HepG2 (cell line): Measurements from ENCODE around the gene ASCC3.

ENCODE experiments used
- CTCF ChIP-seq: sonication (generic); formaldehyde crosslinking; IDR thresholded peaks from 2 replicates; pipeline ENCODE4 v1.5.0; 2020; ENCODE audit warnings: mild to moderate bottlenecking, missing genetic modification reagents, moderate library complexity
- EZH2 ChIP-seq: conservative IDR thresholded peaks from 2 replicates; pipeline ENCODE4 v1.6.1; 2012; ENCODE audit warnings: mild to moderate bottlenecking, low read depth, low read length, moderate library complexity
- FOXA3 ChIP-seq: IDR thresholded peaks from 2 replicates; pipeline ENCODE4 v1.6.1; 2016; ENCODE audit warnings: missing genetic modification reagents, missing compliant biosample characterization
- HCFC1 ChIP-seq: fragments of 150-350 bp; IDR thresholded peaks from 2 replicates; pipeline ENCODE4 v1.6.1; 2014; ENCODE audit warnings: low read depth, low read length
- KDM1A ChIP-seq: IDR thresholded peaks from 2 replicates; pipeline ENCODE4 v1.6.1; 2016; ENCODE audit warnings: missing compliant biosample characterization
- POLR2A ChIP-seq, 2 experiments: IDR thresholded peaks; 2 replicates each; pipeline ENCODE4 v1.6.1; 2011; ENCODE audit warnings: low read depth in 2 of 2, low read length in 2 of 2, mild to moderate bottlenecking in 1 of 2, moderate library complexity in 1 of 2; ENCODE audit not compliant: insufficient read depth in 1 of 2
- SIN3A ChIP-seq: IDR thresholded peaks from 2 replicates; pipeline ENCODE4 v1.6.1; 2011; ENCODE audit warnings: low read depth, mild to moderate bottlenecking, control low read depth, low read length, borderline replicate concordance
- ZNF136 ChIP-seq: sonication (generic); formaldehyde crosslinking; IDR thresholded peaks from 2 replicates; pipeline ENCODE4 v1.8.1; 2022; ENCODE audit warnings: low read depth, mild to moderate bottlenecking, moderate library complexity, missing genetic modification reagents
- ZNF546 ChIP-seq: sonication (generic); formaldehyde crosslinking; conservative IDR thresholded peaks from 2 replicates; pipeline ENCODE4 v1.8.1; 2023; ENCODE audit warnings: mild to moderate bottlenecking, missing genetic modification reagents
- ZNF670 ChIP-seq: sonication (generic); formaldehyde crosslinking; IDR thresholded peaks from 2 replicates; pipeline ENCODE4 v1.8.0; 2022; ENCODE audit warnings: mild to moderate bottlenecking, missing genetic modification reagents, borderline replicate concordance
- ZNF766 ChIP-seq: sonication (generic); formaldehyde crosslinking; IDR thresholded peaks from 2 replicates; pipeline ENCODE4 v1.5.0; 2020; ENCODE audit warnings: missing genetic modification reagents, borderline replicate concordance

DNA sequence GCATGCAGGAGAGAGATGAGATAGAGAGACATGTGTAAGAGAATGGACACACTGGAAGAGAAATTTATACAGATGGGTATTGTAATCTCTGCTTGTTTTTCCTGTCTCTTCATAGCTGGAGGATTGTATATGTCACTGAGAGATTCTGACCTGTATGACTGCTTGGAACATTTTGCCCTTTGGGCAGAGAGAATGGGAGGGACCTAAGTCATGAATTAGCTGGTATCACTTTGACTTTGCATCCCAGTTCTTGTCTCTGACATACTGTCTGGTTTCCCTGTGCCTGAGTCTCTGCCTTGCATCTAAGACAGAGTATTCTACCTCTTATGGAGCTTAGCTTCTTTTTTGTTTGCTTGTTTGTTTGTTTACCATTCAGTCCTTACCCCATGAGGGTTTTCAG is 37.0 kb upstream of the ASCC3 start:
- TF ChIP-seq KDM1A (CRISPR knock-in tag) (no peak), CTCF (CRISPR knock-in tag) (no peak), EZH2 (no peak), POLR2A (IDR thresholded peaks at IDR 0.05; ENCODE audit: insufficient read depth in 1 of 2, low read depth in 2 of 2, low read length in 2 of 2) (no peak), FOXA3 (CRISPR knock-in tag) (no peak), HCFC1 (no peak), ZNF546 (CRISPR knock-in tag) (no peak), SIN3A (no peak), ZNF766 (no peak), ZNF136 (no peak), ZNF670 (CRISPR knock-in tag) (no peak)
